Parathyroid adenoma (tissue), 2 donors: ENCODE measurements around the gene AMPD3.

ENCODE experiments used
- H2AFZ ChIP-seq: fragments of 300-600 bp; sonication (generic); one replicate; pipeline ENCODE4 v1.7.0; 2017; ENCODE audit warnings: antibody characterized with exemption, mild to moderate bottlenecking
- H3K27ac ChIP-seq: fragments of 300-600 bp; sonication (generic); one replicate; pipeline ENCODE4 v1.7.0; 2017
- H3K27me3 ChIP-seq: fragments of 300-600 bp; sonication (generic); one replicate; pipeline ENCODE4 v1.7.0; 2017; ENCODE audit warnings: low read length; ENCODE audit not compliant: control insufficient read depth, insufficient read depth
- H3K36me3 ChIP-seq: fragments of 300-600 bp; sonication (generic); one replicate; pipeline ENCODE4 v1.7.0; 2017; ENCODE audit warnings: low read length; ENCODE audit not compliant: control insufficient read depth, insufficient read depth
- H3K4me1 ChIP-seq: fragments of 300-600 bp; sonication (generic); one replicate; pipeline ENCODE4 v1.7.0; 2017; ENCODE audit warnings: control low read depth
- H3K4me2 ChIP-seq: fragments of 300-600 bp; sonication (generic); one replicate; pipeline ENCODE4 v1.7.0; 2017; ENCODE audit warnings: low read length
- H3K4me3 ChIP-seq: fragments of 300-600 bp; sonication (generic); one replicate; pipeline ENCODE4 v1.7.0; 2017; ENCODE audit warnings: low read depth, low read length
- H3K79me2 ChIP-seq: fragments of 300-600 bp; sonication (generic); one replicate; pipeline ENCODE4 v1.7.0; 2017; ENCODE audit warnings: control low read depth
- H3K9ac ChIP-seq: fragments of 300-600 bp; sonication (generic); one replicate; pipeline ENCODE4 v1.7.0; 2017; ENCODE audit warnings: mild to moderate bottlenecking
- H3K9me3 ChIP-seq: fragments of 300-600 bp; sonication (generic); one replicate; pipeline ENCODE4 v1.7.0; 2017; ENCODE audit warnings: low read length; ENCODE audit not compliant: control insufficient read depth
- TF ChIP-seq, protein P1 (sequence below): fragments of 300-600 bp; sonication (generic); IDR thresholded peaks from one replicate; pipeline ENCODE4 v1.7.0; 2017; ENCODE audit warnings: antibody characterized with exemption, mild to moderate bottlenecking
- donor health status: primary hyperparathyroidism.

The AMPD3 gene

DNA sequence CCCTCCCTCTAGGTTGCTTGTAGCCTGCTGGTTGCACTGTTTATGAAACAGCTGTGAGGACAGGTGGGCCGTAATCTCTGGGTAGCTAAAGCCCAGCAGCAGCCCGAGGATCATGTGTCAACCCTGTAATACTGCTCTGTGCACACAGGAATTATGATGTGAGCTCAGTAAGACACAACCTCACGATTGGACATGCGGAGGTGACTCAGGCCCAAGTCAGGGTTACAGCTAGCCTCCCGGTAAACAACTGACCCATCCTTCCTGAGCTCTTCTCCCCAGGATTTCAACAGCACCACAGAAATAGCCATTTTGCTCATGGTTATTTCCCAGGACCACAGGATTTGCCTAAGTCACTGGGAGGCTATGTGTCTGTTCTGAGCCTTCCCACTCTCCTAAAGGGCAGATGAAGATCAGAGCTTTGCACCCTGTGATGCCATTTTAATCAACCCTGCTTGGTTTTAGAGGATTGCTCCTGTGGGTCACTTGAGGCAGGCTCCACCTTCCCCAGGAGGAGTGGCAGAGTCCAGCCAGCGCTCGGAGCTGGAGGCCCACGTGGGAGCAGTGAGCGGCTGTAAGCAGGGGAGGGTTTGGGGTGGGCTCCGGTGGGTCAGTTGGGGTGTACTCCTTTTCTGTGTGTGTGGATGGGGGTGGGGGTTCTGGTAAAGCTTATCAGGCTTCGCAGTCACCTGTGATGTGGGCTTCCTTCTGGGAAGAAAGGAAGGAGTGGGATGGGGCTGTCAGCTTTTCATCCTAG is at the start of gene AMPD3:
Gene AMPD3 (plus strand): TSS at position 387 of the 754 bp plus-strand sequence. CDS start 6,256 bp downstream, outside the sequence.
- Histone ChIP-seq H3K9ac (no peak within 1 kb of the TSS), H3K79me2 (peaks cover 7% of the 10 kb centered on the region)

DNA sequence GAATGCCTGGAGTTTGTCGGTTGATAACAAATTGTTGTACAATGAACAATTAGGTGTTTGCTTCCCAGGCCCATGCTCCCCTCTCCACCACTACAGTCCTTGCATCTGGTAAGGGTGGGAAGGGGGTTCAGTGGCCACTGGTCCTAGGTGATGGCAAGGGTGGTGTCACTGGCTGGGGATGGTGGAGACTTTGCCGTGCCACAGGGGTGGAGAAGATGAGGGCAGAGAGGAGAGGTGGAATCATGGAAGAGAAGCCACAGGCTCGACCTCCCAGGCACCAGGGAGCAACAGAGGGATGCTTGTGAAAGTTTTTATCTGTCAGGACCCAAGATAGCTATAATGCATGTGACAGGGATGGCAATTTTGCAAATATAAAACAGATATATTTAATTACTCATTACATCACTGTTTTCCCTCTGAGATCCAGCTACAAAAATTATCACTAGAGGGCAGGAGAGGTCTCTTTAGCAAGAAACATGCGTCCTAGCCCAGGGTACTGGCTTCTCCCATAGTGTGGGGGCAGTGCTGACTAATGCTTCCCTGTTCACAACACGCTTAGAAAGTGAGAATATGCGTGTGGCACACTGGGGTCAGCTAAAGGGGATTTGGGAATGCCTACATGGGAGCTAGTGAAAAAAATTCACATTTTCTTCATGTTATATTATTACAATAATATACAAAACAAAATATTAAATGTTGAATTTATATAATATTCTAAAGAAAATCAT is 49.0 kb upstream of the AMPD3 start:
- H3K4me1 ChIP-seq: peaks cover 2% of the 10 kb centered on the region
- no peaks in the 10 kb centered on the region for H3K79me2 ChIP-seq
- H3K27ac ChIP-seq: no peak overlapping the region
- H3K27me3 ChIP-seq: no peaks in the 10 kb centered on the region
- H3K9me3 ChIP-seq: no peaks in the 10 kb centered on the region
- H3K4me2 ChIP-seq: no peak overlapping the region
- no peaks in the 10 kb centered on the region for H3K36me3 ChIP-seq
- H2AFZ ChIP-seq: no peak overlapping the region
- H3K9ac ChIP-seq: no peak overlapping the region
- TF ChIP-seq, protein P1, sequence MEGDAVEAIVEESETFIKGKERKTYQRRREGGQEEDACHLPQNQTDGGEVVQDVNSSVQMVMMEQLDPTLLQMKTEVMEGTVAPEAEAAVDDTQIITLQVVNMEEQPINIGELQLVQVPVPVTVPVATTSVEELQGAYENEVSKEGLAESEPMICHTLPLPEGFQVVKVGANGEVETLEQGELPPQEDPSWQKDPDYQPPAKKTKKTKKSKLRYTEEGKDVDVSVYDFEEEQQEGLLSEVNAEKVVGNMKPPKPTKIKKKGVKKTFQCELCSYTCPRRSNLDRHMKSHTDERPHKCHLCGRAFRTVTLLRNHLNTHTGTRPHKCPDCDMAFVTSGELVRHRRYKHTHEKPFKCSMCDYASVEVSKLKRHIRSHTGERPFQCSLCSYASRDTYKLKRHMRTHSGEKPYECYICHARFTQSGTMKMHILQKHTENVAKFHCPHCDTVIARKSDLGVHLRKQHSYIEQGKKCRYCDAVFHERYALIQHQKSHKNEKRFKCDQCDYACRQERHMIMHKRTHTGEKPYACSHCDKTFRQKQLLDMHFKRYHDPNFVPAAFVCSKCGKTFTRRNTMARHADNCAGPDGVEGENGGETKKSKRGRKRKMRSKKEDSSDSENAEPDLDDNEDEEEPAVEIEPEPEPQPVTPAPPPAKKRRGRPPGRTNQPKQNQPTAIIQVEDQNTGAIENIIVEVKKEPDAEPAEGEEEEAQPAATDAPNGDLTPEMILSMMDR: peak; percentile 56
- H3K4me3 ChIP-seq: no peak overlapping the region

More for the DNA sequence above, at the start of gene AMPD3:
- H3K4me3 ChIP-seq: peak within 1 kb of the TSS; percentile 36
- no peaks in the 10 kb centered on the region for H3K9me3 ChIP-seq
- peak within 1 kb of the TSS; percentile 94 for H3K27ac ChIP-seq
- H3K4me2 ChIP-seq: peak within 1 kb of the TSS; percentile 61
- TF ChIP-seq, protein P1: no peak
- H3K4me1 ChIP-seq: peaks cover 29% of the 10 kb centered on the region
- H2AFZ ChIP-seq: peak within 1 kb of the TSS; percentile 50
- H3K36me3 ChIP-seq: no peaks in the 10 kb centered on the region
- no peaks in the 10 kb centered on the region for H3K27me3 ChIP-seq

DNA sequence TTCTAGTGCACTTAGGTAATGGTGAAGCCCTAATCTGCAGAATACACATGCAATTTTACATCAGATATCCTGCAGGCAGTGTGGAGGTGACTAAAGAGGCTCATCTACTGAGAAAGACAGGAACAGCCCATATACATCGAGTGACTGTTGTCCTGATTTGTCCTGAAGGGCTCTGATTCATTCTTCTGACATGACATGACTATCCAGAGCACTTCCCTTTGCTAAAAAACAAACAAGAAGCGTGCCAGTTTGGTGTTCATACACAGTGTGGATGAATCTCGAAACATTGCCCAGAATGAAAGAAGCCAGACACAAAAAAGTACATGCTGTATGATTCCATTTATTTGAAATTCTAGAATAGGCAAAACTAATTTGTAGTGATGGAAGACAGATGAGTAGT is 48.0 kb upstream of the AMPD3 start:
- Histone ChIP-seq H3K79me2 (no peaks in the 10 kb centered on the region), H3K27me3 (no peaks in the 10 kb centered on the region), H2AFZ (no peak overlapping the region), H3K4me3 (no peak overlapping the region), H3K4me1 (peaks cover 2% of the 10 kb centered on the region), H3K27ac (no peak overlapping the region), H3K9me3 (no peaks in the 10 kb centered on the region), H3K36me3 (no peaks in the 10 kb centered on the region), H3K9ac (no peak overlapping the region), H3K4me2 (no peak overlapping the region)
- TF ChIP-seq, protein P1: no peak

DNA sequence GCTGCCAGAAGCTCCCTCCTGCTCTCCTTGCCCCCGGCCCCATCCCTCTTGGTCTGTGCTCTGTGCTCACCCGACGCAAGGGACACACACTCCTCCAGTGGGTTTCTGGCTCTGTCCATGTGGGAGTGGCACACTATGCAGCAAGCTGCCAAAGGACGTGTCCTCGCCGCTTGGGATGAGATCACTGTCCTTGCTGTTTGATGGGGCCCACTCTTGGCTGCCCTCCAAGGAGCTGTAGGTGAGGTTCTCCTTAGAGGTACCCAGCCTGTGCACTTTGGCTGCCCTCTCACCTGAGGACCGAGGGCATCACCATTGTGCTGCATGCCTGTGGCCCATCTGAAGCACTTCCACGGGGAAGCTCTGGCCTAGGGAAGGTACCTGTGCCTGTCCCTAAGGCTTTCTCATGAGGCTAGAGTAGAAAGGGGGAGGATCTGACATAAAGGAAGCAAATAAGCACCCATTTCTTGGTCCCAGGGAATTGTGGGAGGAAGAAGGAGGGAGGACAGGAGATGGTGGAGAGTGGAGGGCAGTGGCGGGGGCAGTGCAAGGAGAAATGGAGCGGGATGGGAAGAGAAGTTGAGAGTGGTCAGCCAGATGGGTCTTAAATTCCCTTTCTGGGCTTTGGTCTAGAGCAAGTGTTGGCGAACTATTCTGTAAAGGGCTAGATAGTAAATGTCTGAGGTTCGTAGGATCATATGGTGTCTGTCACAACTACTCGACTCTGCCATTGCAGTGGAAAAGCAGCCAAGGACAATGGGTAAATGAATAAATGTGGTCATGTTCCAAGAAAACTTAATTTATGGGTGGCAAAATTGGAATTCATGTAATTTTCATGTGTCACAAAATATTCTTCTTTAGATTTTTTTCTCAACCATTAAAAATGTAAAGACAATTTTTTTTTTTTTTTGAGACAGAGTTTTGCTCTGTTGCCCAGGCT is 47.0 kb upstream of the AMPD3 start:
- no peak overlapping the region for H3K9ac ChIP-seq
- H3K9me3 ChIP-seq: no peaks in the 10 kb centered on the region
- H3K36me3 ChIP-seq: no peaks in the 10 kb centered on the region
- H3K4me2 ChIP-seq: no peak overlapping the region
- no peaks in the 10 kb centered on the region for H3K27me3 ChIP-seq
- no peak overlapping the region for H3K27ac ChIP-seq
- peaks cover 2% of the 10 kb centered on the region for H3K4me1 ChIP-seq
- H2AFZ ChIP-seq: no peak overlapping the region
- no peaks in the 10 kb centered on the region for H3K79me2 ChIP-seq
- TF ChIP-seq, protein P1: no peak
- H3K4me3 ChIP-seq: no peak overlapping the region
